NCI-H2081 treated with DMSO at 0.1 percent for 48 hours (cell line): Measurements from ENCODE around the gene COPG1.
"Not testable (repeated sequence)": the region's sequence is repeated elsewhere in the genome, so short reads cannot be mapped to it uniquely, and the experiment has no call there.

Experiments
- DNase-seq: peaks from one replicate; lab custom pipeline; 2025; lab: John Stamatoyannopoulos, UW

Gene COPG1

DNA sequence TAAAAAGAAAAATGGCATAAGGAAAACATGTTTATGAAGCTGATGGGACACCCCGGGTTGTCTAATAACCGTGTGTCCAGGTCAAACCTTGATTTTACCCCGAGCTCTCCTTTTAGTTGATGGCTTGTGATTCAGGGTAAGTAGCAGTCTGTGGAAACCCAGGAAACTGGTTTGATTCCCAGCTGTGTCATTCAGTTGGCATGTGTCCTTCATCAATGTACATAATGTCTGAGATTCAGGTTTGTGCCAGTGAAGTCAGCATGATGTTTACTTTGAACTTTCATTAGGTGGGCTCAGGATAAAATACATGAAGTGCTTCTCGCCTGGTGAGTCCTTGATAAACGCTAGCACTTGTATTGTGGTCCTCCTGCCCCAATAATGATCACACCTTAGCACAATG lies 4.3 kb upstream of the COPG1 start:
- no peak for DNase-seq

GRCh38 chr3:129245641-129246306 lies 3.6 kb upstream of the COPG1 start:
- DNase-seq, result peak; percentile 74

DNA sequence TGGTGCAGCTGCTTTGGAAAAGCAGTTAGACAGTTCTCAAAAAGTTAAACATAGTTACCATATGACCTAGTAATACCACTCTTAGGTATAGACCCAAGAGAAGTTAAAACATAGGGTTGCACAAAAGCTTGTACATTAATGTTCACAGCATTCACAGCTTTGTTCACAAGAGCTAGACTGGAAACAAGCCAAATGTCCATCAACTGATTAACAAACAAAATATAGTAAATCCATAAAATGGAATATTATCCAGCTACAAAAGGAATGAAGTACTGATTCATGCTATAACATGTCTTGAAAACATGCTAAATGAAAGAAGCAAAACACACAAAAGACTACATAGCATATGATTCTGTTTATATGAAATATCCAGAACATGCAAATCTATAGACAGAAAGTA lies 2.8 kb upstream of the COPG1 start:
- no peak for DNase-seq

DNA sequence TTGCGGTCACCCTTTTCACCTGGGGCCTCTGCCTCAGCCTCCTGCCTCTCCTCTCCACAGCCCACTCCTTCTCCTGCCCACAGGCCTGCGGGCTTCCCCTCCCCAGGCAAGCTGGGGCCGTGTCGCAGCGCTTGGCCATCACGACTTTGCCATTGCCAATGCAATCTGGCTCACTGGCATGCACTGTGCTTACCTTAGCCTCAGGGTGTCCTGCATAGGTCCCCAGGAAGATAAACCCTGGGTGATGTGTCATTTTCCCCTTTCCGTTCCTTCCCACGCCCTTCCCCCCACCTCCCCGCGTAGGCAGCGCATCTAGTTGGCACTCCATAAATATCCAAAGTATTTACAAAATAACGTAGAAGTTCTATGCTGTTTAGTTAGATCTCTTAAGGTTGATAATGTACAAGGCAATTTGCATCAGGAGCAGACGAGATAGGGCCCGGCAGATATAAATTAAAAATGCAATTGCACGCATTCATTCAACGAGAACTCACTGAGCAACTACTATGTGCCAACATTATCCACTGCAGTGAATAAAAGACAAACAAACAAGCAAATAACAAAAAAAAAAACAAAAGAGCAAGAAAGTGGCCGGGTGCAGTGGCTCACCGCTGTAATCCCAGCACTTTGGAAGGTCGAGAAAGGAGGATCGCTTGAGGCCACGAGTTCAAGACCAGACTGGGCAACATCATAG lies 973 bp upstream of the COPG1 start:
- no peak for DNase-seq

DNA sequence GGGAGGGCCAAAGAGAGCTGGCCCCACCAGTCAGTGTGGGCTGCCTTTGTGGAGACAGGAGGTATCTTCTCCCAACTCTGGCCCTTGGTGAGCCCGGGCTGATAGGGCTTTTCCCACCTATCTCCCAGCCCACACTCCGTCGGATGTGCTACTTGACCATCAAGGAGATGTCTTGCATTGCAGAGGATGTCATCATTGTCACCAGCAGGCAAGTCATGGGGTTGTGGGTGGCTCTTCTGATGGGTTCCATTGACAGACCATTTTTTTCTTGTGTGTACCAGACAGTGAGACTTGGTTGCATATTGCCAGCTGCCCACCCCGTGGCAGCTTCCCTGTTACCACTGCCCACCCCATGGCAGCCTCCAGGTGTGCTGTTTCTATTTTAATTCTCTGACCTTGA lies 3.3 kb downstream of the COPG1 start:
- no peak for DNase-seq

DNA sequence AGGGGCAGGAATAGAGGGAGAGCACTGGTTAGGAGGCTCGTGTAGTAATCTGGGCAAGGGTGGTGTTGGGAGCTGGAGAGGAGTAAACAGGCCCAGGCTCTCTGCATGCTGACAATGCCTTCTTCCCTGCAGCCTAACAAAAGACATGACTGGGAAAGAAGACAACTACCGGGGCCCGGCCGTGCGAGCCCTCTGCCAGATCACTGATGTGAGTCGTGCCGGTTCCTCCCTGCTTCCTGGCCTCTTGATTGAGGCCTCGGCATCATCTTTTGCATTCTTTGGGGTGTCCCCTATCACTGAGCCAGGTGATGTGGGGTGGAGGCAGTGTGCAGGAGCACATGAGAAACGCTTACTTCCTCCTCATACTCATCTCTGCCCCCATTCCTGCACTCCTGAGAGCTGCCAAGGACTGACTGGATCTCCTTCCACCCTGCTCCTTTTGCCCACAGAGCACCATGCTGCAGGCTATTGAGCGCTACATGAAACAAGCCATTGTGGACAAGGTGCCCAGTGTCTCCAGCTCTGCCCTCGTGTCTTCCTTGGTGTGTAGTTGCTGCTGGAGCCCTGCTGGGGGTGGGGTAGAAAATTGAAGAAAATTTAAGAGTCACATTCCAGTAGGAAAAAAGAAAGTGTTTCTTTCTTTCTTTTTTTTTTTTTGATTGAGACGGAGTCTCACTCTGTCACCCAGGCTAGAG lies 5.3 kb downstream of the COPG1 start:
- DNase-seq, result no peak

DNA sequence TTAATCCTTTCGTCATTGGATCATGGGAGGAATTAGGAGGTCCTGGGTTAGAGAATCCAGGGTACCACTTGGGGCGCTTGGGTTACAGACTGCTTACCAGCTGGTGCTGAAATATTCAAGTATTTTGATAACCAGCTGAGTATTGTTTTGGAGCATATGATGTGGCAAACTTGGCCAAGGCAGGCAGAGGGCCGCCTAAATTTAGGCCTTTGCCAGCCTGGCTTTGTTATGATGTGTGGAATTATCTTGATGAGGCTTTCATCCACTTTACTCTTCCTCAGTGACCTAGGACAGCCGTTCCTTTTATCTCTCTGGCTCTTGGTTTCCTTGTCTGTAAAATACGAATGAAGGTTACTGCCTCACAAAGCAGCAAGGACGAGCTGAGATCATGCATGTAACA lies 6.9 kb downstream of the COPG1 start:
- no peak for DNase-seq

GRCh38 chr3:129257609-129258008 lies 8.2 kb downstream of the COPG1 start:
- DNase-seq, result no peak

DNA sequence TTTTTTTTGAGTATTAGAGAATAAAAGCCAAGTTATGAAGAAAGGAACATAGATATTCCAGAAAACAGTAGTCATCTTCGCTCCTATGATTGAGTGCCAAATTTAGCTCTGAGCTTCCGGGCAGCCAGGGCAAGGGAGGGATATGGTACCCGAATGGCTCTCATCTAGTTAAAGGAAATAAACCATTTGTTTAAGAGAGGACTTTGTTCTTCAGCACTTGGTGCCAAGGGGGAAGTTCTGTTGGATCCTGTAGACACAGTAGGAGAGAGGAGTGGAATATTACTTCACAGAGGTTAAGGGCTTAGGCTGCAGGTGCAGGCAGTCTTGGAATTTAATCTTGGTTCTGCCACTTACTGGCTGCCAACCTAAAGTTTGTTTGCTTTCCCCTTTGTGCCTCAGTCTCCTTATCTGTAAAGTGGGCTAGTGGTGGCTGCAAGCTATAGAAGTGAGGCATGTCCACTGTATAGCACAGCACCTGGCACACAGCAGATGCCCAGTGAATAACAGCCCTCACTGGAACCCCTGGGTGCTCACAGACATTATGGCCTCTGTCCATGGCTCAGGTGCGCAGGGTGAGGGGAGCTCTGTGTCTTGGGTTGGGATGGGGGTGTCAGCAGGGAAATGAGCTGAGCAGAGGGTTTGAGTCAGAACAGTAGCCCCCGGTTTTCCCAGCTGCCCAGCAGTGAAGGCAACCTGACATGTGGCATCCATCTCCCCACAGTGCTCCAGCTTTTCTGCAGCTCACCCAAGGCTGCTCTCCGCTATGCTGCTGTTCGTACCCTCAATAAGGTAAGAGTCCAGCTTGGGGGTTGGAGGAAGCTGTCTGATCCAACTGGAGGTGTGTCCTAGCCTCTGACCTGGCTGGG lies 10.4 kb downstream of the COPG1 start:
- DNase-seq, result no peak

DNA sequence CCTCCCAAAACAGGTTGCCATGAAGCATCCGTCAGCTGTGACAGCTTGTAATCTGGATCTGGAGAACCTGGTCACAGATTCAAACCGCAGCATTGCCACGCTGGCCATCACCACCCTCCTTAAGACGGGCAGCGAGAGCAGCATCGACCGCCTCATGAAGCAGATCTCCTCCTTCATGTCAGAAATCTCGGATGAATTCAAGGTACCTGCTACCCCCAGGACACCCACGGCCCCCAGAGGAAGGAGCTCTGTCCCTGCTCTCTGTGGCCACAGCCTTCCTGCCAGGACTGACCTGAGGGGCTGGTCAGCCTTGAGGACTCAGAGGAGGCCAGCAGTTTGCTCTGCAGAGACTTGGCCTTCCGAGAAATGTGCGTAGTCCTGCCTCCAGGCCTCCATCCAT lies 11.2 kb downstream of the COPG1 start:
- no peak for DNase-seq

DNA sequence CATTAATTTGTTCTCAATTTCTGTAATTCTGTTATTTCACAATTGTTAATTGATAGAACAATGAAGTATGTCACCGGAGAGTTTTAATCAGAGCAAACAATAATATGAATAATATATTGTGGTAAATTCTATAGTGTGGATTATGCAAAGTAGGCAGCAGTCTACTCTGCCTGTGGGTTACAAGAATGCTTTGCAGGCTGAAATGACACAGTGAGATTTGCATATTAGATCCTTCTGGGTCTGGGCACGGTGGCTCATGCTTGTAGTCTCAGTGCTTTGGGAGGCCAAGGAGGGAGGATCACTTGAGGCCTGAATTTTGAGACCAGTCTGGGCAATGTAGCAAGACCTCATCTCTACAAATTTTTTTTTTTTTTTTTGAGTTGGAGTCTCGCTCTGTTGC lies 12.5 kb downstream of the COPG1 start:
- no peak for DNase-seq

GRCh38 chr3:129263161-129263910 lies 13.9 kb downstream of the COPG1 start:
- DNase-seq, result no peak

- not testable (repeated sequence) for DNase-seq
These were observed 15.6 kb downstream of the COPG1 start for GRCh38 chr3:129264994-129265393.

DNA sequence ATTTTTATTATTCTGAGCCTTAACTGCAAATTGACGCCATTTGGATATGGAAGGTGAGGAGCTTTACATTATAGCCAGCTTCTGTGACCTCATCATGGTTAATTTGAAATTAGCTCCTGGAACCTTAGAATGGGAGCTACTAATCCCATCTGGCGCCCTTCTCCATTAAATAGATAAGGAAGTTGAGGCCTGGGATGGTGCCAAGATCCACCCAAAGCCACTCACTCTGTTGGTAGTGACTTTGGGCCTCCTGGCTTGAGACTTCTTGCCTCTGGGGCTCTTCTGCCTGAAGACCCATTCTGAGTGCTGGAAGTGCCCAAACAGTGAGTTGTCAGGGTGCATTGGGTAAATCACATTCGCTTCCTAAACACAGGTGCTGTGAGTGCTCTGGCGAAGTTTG lies 17.2 kb downstream of the COPG1 start:
- DNase-seq, result no peak

- DNase-seq, result no peak
These were observed 19.0 kb downstream of the COPG1 start for GRCh38 chr3:129268396-129268795.

DNA sequence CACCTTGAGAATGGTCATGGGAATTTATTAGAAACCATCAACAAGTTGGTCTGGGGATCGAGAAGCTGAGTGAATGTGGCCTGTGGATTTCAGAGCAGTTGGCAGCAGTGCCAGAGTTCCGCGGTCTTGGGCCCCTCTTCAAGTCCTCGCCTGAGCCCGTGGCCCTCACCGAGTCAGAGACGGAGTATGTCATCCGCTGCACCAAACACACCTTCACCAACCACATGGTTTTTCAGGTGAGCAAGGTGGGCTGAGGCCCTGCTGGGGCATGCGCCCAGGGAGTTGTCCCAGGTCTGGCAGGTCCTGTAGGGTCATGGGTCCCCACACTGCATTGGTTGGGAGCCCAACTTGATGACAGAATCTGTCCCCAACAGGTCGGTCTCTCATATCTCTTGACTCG lies 22.3 kb downstream of the COPG1 start:
- DNase-seq, result no peak

DNA sequence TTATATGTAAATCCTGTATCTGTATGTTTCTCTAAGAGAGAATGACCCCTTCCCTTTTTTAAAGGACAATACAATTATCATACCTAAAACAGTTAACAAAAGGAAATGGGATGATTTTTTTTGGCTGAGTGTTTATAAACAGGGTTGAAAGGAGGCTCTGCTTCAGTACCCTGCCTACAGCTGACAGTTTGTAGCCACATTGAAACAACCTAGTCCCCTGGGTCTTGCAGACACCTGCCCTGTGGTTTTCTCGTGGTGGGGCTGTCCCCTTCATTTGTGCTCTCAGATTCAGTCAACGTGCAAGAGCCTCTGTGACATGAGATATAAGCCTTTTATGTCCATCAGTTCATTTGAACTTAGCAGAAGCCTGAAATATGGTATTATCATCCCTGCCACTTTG lies 27.0 kb downstream of the COPG1 start:
- no peak for DNase-seq

DNA sequence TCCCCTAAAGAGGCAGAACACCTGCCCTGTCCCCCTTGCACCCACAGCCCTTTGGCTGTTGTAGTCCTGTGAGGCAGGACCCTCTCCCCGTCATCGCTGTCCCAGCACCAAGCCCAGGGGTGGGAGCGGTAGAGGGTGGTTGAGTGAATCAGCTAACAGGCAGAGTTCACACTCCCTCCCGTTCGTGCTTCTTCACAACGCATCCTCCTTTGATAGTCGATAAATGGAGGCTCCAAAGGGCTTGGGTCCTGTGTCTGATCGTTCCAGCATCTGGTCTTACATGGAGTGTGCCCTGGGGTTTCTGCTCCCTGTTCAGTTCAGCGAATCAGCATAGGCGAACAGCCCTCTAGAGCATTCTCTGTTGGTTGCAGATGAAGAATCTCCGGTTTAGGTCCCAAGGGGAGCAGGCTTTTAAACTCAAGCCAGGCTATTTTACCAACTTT lies 28.4 kb downstream of the COPG1 start:
- DNase-seq, result no peak

GRCh38 chr3:129278439-129278965 lies 29.1 kb downstream of the COPG1 start, which contains the start of gene HMCES:
Gene HMCES (plus strand): TSS chr3:129278870. CDS start chr3:129279733, 863 bp downstream.
- DNase-seq, result peak; percentile 68

GRCh38 chr3:129278966-129279906 lies 29.8 kb downstream of the COPG1 start:
- DNase-seq, result no peak
